Stomach (tissue), 9 donors: ENCODE data around the gene SYCP2. TPM values are rescaled to one million over a fixed set of nuclear protein-coding genes. Genes with fewer than 3 reads are reported as not detected.
"Not testable (repeated sequence)": the region's sequence is repeated elsewhere in the genome, so short reads cannot be mapped to it uniquely, and the experiment has no call there.

Experiments
- DNase-seq, 2 donors: peaks; one replicate each; pipeline versions ENCODE4 v3.0.0 to v3.0.0-alpha.2; 2013 to 2019
- H3K27ac ChIP-seq, 5 donors: fragments of 200-600 bp in 4 of 5; sonication (generic) in 4 of 5; one replicate each; pipeline ENCODE4 v1.5.1; 2013 to 2019; ENCODE audit warnings: mild to moderate bottlenecking in 1 of 5, moderate library complexity in 1 of 5
- H3K27me3 ChIP-seq, 3 donors: fragments of 200-600 bp; sonication (generic); one replicate each; pipeline ENCODE4 v1.5.1; 2017 to 2019; ENCODE audit warnings: mixed run types in 1 of 3
- H3K36me3 ChIP-seq, 4 donors: fragments of 200-600 bp; sonication (generic); 1 replicate in 3 of 4; 2 replicates in 1 of 4; pipeline ENCODE4 v1.5.1; 2016 to 2019
- H3K4me1 ChIP-seq, 4 donors: fragments of 200-600 bp; sonication (generic); one replicate each; pipeline ENCODE4 v1.5.1; 2016 to 2019
- H3K4me3 ChIP-seq, 4 donors: fragments of 200-600 bp; sonication (generic) in 3 of 4; one replicate each; pipeline ENCODE4 v1.5.1; 2016 to 2019; ENCODE audit warnings: mild to moderate bottlenecking in 1 of 4
- H3K9me3 ChIP-seq, 4 donors: fragments of 200-600 bp; sonication (generic); one replicate each; pipeline ENCODE4 v1.5.1; 2016 to 2019
- EP300 ChIP-seq: sonication (generic); formaldehyde crosslinking; IDR thresholded peaks from one replicate; pipeline ENCODE4 v1.6.1; 2017; ENCODE audit warnings: antibody characterized with exemption
- POLR2A ChIP-seq, 4 donors: fragments of 450-650 bp; IDR thresholded peaks; one replicate each; pipeline ENCODE4 v1.6.1; 2016; ENCODE audit warnings: antibody characterized with exemption in 4 of 4, control low read depth in 2 of 4, mild to moderate bottlenecking in 1 of 4, moderate library complexity in 1 of 4
- POLR2AphosphoS5 ChIP-seq, 3 donors: sonication (generic); formaldehyde crosslinking; IDR thresholded peaks; one replicate each; pipeline ENCODE4 v1.6.1; 2016; ENCODE audit warnings: antibody characterized with exemption in 3 of 3
- WGBS, 5 donors: extraction: QIAGEN DNeasy Blood & Tissue Kit in 3 of 5; methylation state at CpG; one replicate each; pipeline versions ENCODE4 v1.1.5 to v1.1.7; 2013 to 2018; 5-methylcytosine and 5-hydroxymethylcytosine counted together
- intact Hi-C: fragments of 100-400 bp; cut with DNase I; formaldehyde crosslinking; loops from one replicate; pipeline ENCODE4 v1.15.1; 2023; ENCODE audit warnings: low total_unique reads
- polyA plus RNA-seq, 3 donors: library from polyadenylated mRNA; stranded (reverse); fragments of 200-250 nt; gene quantifications; one replicate each; pipeline ENCODE4 v1.2.3, GENCODE V29; 2013
- total RNA-seq, 5 donors: library from RNA; depleted of rRNA; stranded (reverse); fragments of >200 nt; gene quantifications; one replicate each; pipeline versions ENCODE4 v1.1.0 to v1.2.3, GENCODE V29; 2014 to 2016
- TF ChIP-seq, protein P1 (sequence below), 7 experiments: fragments of 450-650 bp in 4 of 7; fragments of 200-600 bp in 3 of 7; sonication (generic) in 3 of 7; IDR thresholded peaks; one replicate each; pipeline ENCODE4 v1.5.1; 2016 to 2019; ENCODE audit warnings: antibody characterized with exemption in 7 of 7, control low read depth in 2 of 7, mild to moderate bottlenecking in 1 of 7
- donor health status: healthy with polysubstance abuse.
- donor health status: Bipolar disorder and iron deficiency.
- donor health status: healthy.

Gene SYCP2
- total and polyA plus RNA-seq, 8 donors = 1.4 to 14.6 (median 6.7) TPM

- Histone ChIP-seq H3K4me3 (no peak overlapping the region), H3K27me3 (no peaks in the 10 kb centered on the region), H3K36me3 (no peaks in the 10 kb centered on the region), H3K9me3 (no peaks in the 10 kb centered on the region), H3K27ac (no peak overlapping the region), H3K4me1 (no peaks in the 10 kb centered on the region)
- no peak for DNase-seq
- no peak for TF ChIP-seq POLR2A (IDR thresholded peaks at IDR 0.05)
- no peak for TF ChIP-seq EP300
- TF ChIP-seq POLR2AphosphoS5 (IDR thresholded peaks at IDR 0.05) = no peak
- TF ChIP-seq, protein P1, sequence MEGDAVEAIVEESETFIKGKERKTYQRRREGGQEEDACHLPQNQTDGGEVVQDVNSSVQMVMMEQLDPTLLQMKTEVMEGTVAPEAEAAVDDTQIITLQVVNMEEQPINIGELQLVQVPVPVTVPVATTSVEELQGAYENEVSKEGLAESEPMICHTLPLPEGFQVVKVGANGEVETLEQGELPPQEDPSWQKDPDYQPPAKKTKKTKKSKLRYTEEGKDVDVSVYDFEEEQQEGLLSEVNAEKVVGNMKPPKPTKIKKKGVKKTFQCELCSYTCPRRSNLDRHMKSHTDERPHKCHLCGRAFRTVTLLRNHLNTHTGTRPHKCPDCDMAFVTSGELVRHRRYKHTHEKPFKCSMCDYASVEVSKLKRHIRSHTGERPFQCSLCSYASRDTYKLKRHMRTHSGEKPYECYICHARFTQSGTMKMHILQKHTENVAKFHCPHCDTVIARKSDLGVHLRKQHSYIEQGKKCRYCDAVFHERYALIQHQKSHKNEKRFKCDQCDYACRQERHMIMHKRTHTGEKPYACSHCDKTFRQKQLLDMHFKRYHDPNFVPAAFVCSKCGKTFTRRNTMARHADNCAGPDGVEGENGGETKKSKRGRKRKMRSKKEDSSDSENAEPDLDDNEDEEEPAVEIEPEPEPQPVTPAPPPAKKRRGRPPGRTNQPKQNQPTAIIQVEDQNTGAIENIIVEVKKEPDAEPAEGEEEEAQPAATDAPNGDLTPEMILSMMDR (IDR thresholded peaks at IDR 0.05) = no peak
- WGBS, 5 donors = 93 to 98% (median 97%) methylated on average over 3 of the region's 3 CpGs
- intact Hi-C loops = no loop called here
These were observed 31.0 kb downstream of the SYCP2 start for GRCh38 chr20:59902470-59902869.

DNA sequence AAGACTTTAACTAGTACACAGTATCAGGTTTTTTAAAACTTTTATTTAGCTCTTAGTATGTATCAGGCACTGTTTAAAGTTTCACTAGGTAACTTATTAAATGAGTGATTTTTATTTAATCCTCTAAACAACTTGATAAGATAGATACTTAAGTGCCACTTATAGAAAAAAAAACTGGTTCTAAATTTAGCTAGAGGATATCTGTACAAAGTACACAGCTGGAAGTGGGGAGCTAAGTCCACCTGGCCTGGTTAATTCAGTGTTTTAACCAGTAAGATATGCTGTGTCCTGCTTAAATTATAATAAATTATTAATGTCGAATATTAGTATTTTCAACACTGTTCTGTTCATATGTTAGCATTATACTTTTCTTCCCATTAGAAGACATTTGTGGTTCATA lies 37.5 kb downstream of the SYCP2 start:
- Histone ChIP-seq H3K9me3 (no peaks in the 10 kb centered on the region), H3K27me3 (no peaks in the 10 kb centered on the region), H3K4me1 (no peaks in the 10 kb centered on the region), H3K27ac (no peak overlapping the region), H3K4me3 (no peak overlapping the region), H3K36me3 (no peaks in the 10 kb centered on the region)
- no peak for DNase-seq
- no peak for TF ChIP-seq POLR2A (IDR thresholded peaks at IDR 0.05)
- TF ChIP-seq POLR2AphosphoS5 (IDR thresholded peaks at IDR 0.05) = no peak
- no peak for TF ChIP-seq EP300
- TF ChIP-seq, protein P1 (IDR thresholded peaks at IDR 0.05) = no peak
- WGBS, 5 donors = 51 to 64% (median 59%) methylated on average over 1 of the region's 1 CpG
- intact Hi-C loops = no loop called here

GRCh38 chr20:59891581-59891980 lies 41.9 kb downstream of the SYCP2 start:
- no peaks in the 10 kb centered on the region for H3K36me3 ChIP-seq
- no peak overlapping the region for H3K4me3 ChIP-seq
- TF ChIP-seq EP300 (no peak), POLR2AphosphoS5 (IDR thresholded peaks at IDR 0.05) (no peak), POLR2A (IDR thresholded peaks at IDR 0.05) (no peak)
- TF ChIP-seq, protein P1 (IDR thresholded peaks at IDR 0.05) = no peak
- intact Hi-C loops = no loop called here
- no peaks in the 10 kb centered on the region for H3K4me1 ChIP-seq
- no peaks in the 10 kb centered on the region for H3K9me3 ChIP-seq
- no peaks in the 10 kb centered on the region for H3K27me3 ChIP-seq
- H3K27ac ChIP-seq = no peak overlapping the region
- DNase-seq = no peak
- 55 to 80% (median 65%) methylated on average over 1 of the region's 1 CpG for WGBS, 5 donors

GRCh38 chr20:59890035-59890434 lies 43.4 kb downstream of the SYCP2 start:
- H3K9me3 ChIP-seq, H3K36me3 ChIP-seq, H3K27me3 ChIP-seq, intact Hi-C loops, DNase-seq, H3K4me3 ChIP-seq, H3K4me1 ChIP-seq, H3K27ac ChIP-seq: not testable (repeated sequence)
- WGBS, 5 donors = 82 to 93% (median 92%) methylated on average over 2 of the region's 2 CpGs

- Histone ChIP-seq H3K27ac (no peak overlapping the region), H3K9me3 (no peaks in the 10 kb centered on the region), H3K36me3 (no peaks in the 10 kb centered on the region), H3K4me1 (no peaks in the 10 kb centered on the region), H3K27me3 (no peaks in the 10 kb centered on the region), H3K4me3 (no peak overlapping the region)
- TF ChIP-seq, protein P1 (IDR thresholded peaks at IDR 0.05) = no peak
- TF ChIP-seq EP300 (no peak), POLR2A (IDR thresholded peaks at IDR 0.05) (no peak), POLR2AphosphoS5 (IDR thresholded peaks at IDR 0.05) (no peak)
- WGBS, 5 donors = 95 to 100% (median 96%) methylated on average over 1 of the region's 1 CpG
- no peak for DNase-seq
- intact Hi-C loops = no loop called here
These were observed 45.4 kb downstream of the SYCP2 start for GRCh38 chr20:59888050-59888449.
